ENCODE results near the gene AGRN.

- TF ChIP-seq CTCF (IDR thresholded peaks at IDR 0.05) (no peak), POLR2AphosphoS5 (IDR thresholded peaks at IDR 0.05) (no peak), POLR2A (IDR thresholded peaks at IDR 0.05) (no peak)
Observed at GRCh38 chr1:971751-972506, 48.0 kb upstream of the AGRN start.
